Natural killer cell (primary cell): Measurements from ENCODE around the gene CLEC16A. TPM values are rescaled to one million over a fixed set of nuclear protein-coding genes. Genes with fewer than 3 reads are reported as not detected.

Source experiments
- ATAC-seq, 3 donors: fragments of 150-1000 bp in 2 of 3; fragments of 200-7000 bp in 1 of 3; cut with Tn5 transposase; 1 replicate in 1 of 3; 2 replicates in 2 of 3; pipeline ENCODE4 v1.10.0; 2021; ENCODE audit warnings: mild to moderate bottlenecking in 2 of 3, moderate library complexity in 2 of 3
- DNase-seq, 2 donors: peaks; one replicate each; pipeline versions ENCODE4 v3.0.0 to v3.0.0-alpha.2; 2013 to 2021; ENCODE audit warnings: mixed read lengths in 1 of 2
- H3K27ac ChIP-seq: one replicate; pipeline ENCODE4 v1.5.1; 2013; ENCODE audit warnings: mild to moderate bottlenecking, low read length
- H3K27me3 ChIP-seq: one replicate; pipeline ENCODE4 v1.6.1; 2013; ENCODE audit warnings: low read length; ENCODE audit not compliant: control insufficient read depth, insufficient read depth
- H3K36me3 ChIP-seq: one replicate; pipeline ENCODE4 v1.6.1; 2013; ENCODE audit warnings: low read length; ENCODE audit not compliant: control insufficient read depth, insufficient read depth
- H3K4me1 ChIP-seq: one replicate; pipeline ENCODE4 v1.6.1; 2013; ENCODE audit warnings: low read length; ENCODE audit not compliant: control insufficient read depth, insufficient read depth
- H3K4me3 ChIP-seq: one replicate; pipeline ENCODE4 v1.5.1; 2013; ENCODE audit warnings: low read length
- H3K9me3 ChIP-seq: one replicate; pipeline ENCODE4 v1.6.1; 2013; ENCODE audit warnings: low read length; ENCODE audit not compliant: control insufficient read depth, insufficient read depth
- H3K27ac Mint-ChIP-seq, 2 donors: one replicate each; pipeline ENCODE4 v1.8.0; 2022; ENCODE audit warnings: mild to moderate bottlenecking in 2 of 2, mixed read lengths in 2 of 2, moderate library complexity in 1 of 2
- H3K27me3 Mint-ChIP-seq, 2 donors: one replicate each; pipeline ENCODE4 v1.8.0; 2022; ENCODE audit warnings: low read depth in 2 of 2, mixed read lengths in 2 of 2
- H3K36me3 Mint-ChIP-seq: one replicate; pipeline ENCODE4 v1.8.0; 2022; ENCODE audit warnings: mixed read lengths
- H3K4me1 Mint-ChIP-seq, 2 donors: one replicate each; pipeline ENCODE4 v1.8.0; 2022; ENCODE audit warnings: mixed read lengths in 2 of 2
- H3K4me3 Mint-ChIP-seq: one replicate; pipeline ENCODE4 v1.8.0; 2022; ENCODE audit warnings: mild to moderate bottlenecking, moderate library complexity, mixed read lengths
- H3K9me3 Mint-ChIP-seq, 2 donors: one replicate each; pipeline ENCODE4 v1.8.0; 2022; ENCODE audit warnings: mixed read lengths in 2 of 2
- WGBS: methylation state at CpG from one replicate; pipeline ENCODE4 v1.1.7; 2013; ENCODE audit warnings: missing lambda C conversion rate; ENCODE audit not compliant: insufficient coverage; 5-methylcytosine and 5-hydroxymethylcytosine counted together
- intact Hi-C: fragments of 100-400 bp; cut with micrococcal nuclease; formaldehyde crosslinking; loops from one replicate; pipeline ENCODE4 v1.14.2; 2022
- total RNA-seq, 4 donors: library from RNA; stranded (reverse); fragments of 120-200 nt in 1 of 4; gene quantifications; one replicate each; pipeline versions ENCODE4 v1.2.3 to v1.2.4, GENCODE V29; 2013 to 2022
- TF ChIP-seq, protein P1 (sequence below): fragments of 200-600 bp; IDR thresholded peaks from one replicate; pipeline ENCODE4 v1.8.0; 2022; ENCODE audit warnings: antibody characterized with exemption

Gene CLEC16A
- total RNA-seq, 3 donors from 2014 or later (not counting 1 experiment from before 2014, with no cell fraction given), result 35.9 to 50.5 (median 37.4) TPM

DNA sequence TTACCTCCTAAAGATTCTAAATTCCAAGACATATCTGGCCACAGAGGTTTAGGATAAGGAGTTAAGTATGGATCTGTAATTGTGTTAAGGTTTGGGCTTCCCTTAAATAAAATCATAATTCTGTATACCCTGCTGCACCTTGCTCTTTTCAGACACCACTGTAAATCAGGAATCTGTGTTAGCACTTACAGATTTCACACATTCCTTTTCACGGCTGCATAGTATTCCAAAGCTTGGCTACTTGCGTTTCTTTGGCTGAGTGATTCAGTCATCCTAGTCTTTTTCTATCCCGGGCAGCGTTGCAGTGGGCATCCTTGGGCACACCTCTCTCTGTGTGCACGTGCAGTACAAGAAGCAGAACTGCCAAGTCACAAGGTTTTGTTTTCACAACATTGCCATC lies 205.8 kb downstream of the CLEC16A start:
- ATAC-seq, result no peak
- Mint-ChIP-seq H3K27ac (no peak overlapping the region), H3K27me3 (no peaks in the 10 kb centered on the region), H3K4me1 (no peaks in the 10 kb centered on the region), H3K4me3 (no peak overlapping the region), H3K9me3 (no peaks in the 10 kb centered on the region), H3K36me3 (no peaks in the 10 kb centered on the region)
- Histone ChIP-seq H3K4me1 (no peaks in the 10 kb centered on the region), H3K27ac (no peak overlapping the region), H3K36me3 (no peaks in the 10 kb centered on the region), H3K4me3 (no peak overlapping the region), H3K9me3 (no peaks in the 10 kb centered on the region), H3K27me3 (no peaks in the 10 kb centered on the region)
- 97% methylated on average over 5 of the region's 5 CpGs for WGBS
- TF ChIP-seq, protein P1, sequence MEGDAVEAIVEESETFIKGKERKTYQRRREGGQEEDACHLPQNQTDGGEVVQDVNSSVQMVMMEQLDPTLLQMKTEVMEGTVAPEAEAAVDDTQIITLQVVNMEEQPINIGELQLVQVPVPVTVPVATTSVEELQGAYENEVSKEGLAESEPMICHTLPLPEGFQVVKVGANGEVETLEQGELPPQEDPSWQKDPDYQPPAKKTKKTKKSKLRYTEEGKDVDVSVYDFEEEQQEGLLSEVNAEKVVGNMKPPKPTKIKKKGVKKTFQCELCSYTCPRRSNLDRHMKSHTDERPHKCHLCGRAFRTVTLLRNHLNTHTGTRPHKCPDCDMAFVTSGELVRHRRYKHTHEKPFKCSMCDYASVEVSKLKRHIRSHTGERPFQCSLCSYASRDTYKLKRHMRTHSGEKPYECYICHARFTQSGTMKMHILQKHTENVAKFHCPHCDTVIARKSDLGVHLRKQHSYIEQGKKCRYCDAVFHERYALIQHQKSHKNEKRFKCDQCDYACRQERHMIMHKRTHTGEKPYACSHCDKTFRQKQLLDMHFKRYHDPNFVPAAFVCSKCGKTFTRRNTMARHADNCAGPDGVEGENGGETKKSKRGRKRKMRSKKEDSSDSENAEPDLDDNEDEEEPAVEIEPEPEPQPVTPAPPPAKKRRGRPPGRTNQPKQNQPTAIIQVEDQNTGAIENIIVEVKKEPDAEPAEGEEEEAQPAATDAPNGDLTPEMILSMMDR, result no peak
- intact Hi-C loops, result no loop called here
- DNase-seq, result no peak

DNA sequence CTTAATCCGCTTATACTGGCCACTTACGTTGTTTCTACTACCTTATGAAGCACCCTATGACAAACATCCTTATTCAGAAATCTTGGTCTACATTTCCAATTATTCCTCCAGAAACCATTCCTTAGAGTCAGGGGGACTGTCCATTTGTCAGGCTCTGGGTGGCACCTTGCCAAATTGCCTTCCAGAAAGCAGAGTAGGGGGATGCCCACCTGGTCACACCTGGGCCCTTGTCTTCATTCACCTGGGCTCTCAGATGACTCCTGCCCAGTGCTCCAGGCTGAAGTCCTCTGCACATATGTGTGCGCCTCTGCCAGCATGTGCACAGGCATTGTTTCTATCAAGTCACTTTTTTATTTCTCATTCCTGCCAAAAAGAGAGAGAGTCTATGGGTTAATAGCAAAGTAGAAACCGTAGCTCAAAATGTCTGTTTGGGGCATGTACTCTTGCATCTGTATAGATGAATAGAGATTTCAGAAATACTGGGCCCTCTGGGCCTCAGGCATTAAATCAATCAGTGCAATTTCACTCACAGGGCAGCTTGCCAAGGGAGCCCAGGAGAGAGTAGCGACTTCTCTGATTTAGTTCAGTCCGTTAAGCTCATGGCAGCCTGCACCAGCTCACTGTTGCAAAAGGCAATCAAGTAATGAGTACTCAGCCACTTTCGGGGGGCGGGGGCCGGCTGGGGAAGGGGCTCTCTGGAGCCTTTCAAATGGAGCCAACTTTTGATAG lies 207.0 kb downstream of the CLEC16A start:
- Mint-ChIP-seq H3K27ac (no peak overlapping the region), H3K4me3 (no peak overlapping the region), H3K4me1 (no peaks in the 10 kb centered on the region), H3K27me3 (no peaks in the 10 kb centered on the region), H3K9me3 (no peaks in the 10 kb centered on the region), H3K36me3 (no peaks in the 10 kb centered on the region)
- WGBS, result 94% methylated on average over 9 of the region's 9 CpGs
- Histone ChIP-seq H3K27me3 (no peaks in the 10 kb centered on the region), H3K27ac (no peak overlapping the region), H3K9me3 (no peaks in the 10 kb centered on the region), H3K4me1 (no peaks in the 10 kb centered on the region), H3K4me3 (no peak overlapping the region), H3K36me3 (no peaks in the 10 kb centered on the region)
- ATAC-seq, result no peak
- intact Hi-C loops, result no loop called here
- TF ChIP-seq, protein P1, result no peak
- DNase-seq, result no peak

DNA sequence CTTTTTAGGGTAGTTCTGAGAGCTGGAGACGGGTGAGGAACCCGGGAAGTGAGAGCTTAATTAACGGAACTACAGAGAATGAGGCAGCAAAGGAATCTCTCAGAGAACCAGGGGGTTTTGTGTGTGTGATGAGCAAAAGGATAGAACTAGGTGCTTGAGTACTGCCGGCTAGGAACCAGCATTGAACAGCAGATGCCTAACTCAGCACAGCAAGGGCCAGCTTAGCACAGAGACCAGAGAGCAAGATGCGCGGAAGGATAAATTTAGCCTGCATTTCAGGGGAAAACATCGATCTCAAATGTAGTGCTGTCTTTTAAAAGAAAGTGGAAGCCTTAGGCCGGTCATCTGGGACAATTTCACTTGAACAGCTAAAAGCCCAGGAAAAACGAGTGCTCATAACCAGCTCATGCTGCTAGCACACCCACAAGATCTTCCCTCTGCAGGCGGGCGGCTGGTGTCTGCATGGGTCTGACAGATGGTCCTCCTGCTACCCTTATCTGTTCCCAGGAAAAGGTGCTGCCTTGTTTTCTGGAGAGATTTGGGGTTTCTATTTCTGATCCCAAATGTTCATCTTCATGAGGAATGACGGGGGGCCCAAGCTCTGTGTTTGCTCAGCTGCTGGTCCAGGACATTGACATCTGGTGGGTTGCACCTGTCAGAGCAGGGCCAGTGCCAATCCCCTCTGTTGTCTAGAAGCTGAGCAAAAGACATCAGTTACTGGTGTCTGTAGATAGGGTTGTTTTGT lies 207.7 kb downstream of the CLEC16A start:
- TF ChIP-seq, protein P1, result no peak
- no peak overlapping the region for H3K4me3 Mint-ChIP-seq
- H3K4me1 ChIP-seq, result peaks cover 1% of the 10 kb centered on the region
- H3K36me3 ChIP-seq, result no peaks in the 10 kb centered on the region
- H3K27ac ChIP-seq, result no peak overlapping the region
- H3K36me3 Mint-ChIP-seq, result no peaks in the 10 kb centered on the region
- no peaks in the 10 kb centered on the region for H3K27me3 Mint-ChIP-seq
- no peaks in the 10 kb centered on the region for H3K27me3 ChIP-seq
- DNase-seq (no peak), ATAC-seq (no peak)
- no peak overlapping the region for H3K27ac Mint-ChIP-seq
- H3K9me3 ChIP-seq, result no peaks in the 10 kb centered on the region
- WGBS, result 98% methylated on average over 12 of the region's 12 CpGs
- H3K4me1 Mint-ChIP-seq, result peaks cover 3 to 7% of the 10 kb centered on the region in 2 donors
- no peaks in the 10 kb centered on the region for H3K9me3 Mint-ChIP-seq
- no peak overlapping the region for H3K4me3 ChIP-seq
- intact Hi-C loops, result no loop called here
